Daoy (cell line): Measurements from ENCODE around the gene RASIP1. TPM values are rescaled to one million over a fixed set of nuclear protein-coding genes. Genes with fewer than 3 reads are reported as not detected.

Source experiments
- DNase-seq: peaks from one replicate; pipeline ENCODE4 v3.0.0-alpha.2; 2015; ENCODE audit warnings: low read depth
- total RNA-seq: library from RNA; depleted of rRNA; stranded (reverse); fragments of >200 nt; shearing (Covaris generic); gene quantifications from 2 replicates; pipeline ENCODE4 v1.2.3, GENCODE V29; 2014; rRNA removed

RASIP1 gene
- total RNA-seq, 1 experiment from 2014 or later, result 0.17 TPM

GRCh38 chr19:48673436-48674100 is 66.8 kb downstream of the RASIP1 start:
- no peak for DNase-seq

- no peak for DNase-seq
Observed at GRCh38 chr19:48672994-48673393, 67.4 kb downstream of the RASIP1 start, which contains the start of gene NTN5. TSS of gene NTN5 (minus strand) at chr19:48673017. CDS start at chr19:48670986, 2,031 bp downstream.

GRCh38 chr19:48671446-48671995 is 68.9 kb downstream of the RASIP1 start:
- DNase-seq, result no peak

GRCh38 chr19:48670699-48671445 is 69.5 kb downstream of the RASIP1 start:
- no peak for DNase-seq

Other genes starting within 250 kb of the RASIP1 start
- gene LMTK3, start 228.8 kb downstream of the RASIP1 start, total RNA-seq, result under 0.01 TPM in 1 of 2 replicates, not detected in the other
- not detected in 2 replicates for gene SULT2B1, start 188.4 kb downstream of the RASIP1 start, total RNA-seq
- not detected in 2 replicates for gene SPACA4, start 133.9 kb downstream of the RASIP1 start, total RNA-seq
- gene FAM83E, start 125.5 kb downstream of the RASIP1 start, total RNA-seq, result not detected in 2 replicates
- gene RPL18, start 121.4 kb downstream of the RASIP1 start, total RNA-seq, result 2,925 and 3,124 TPM in 2 replicates
- gene SPHK2, start 121.1 kb downstream of the RASIP1 start, total RNA-seq, result 5.1 and 12.7 TPM in 2 replicates
- 3.0 and 10.0 TPM in 2 replicates for gene DBP, start 103.2 kb downstream of the RASIP1 start, total RNA-seq
- gene CA11, start 94.4 kb downstream of the RASIP1 start, total RNA-seq, result not detected in 2 replicates
- gene NTN5, start 67.6 kb downstream of the RASIP1 start, total RNA-seq, result not detected in 2 replicates
- gene FUT2, start 44.6 kb downstream of the RASIP1 start, total RNA-seq, result not detected in 2 replicates
- gene MAMSTR, start 20.9 kb downstream of the RASIP1 start, total RNA-seq, result 0.34 and 2.9 TPM in 2 replicates
- not detected in 2 replicates for gene IZUMO1, start 6.3 kb upstream of the RASIP1 start, total RNA-seq
- gene FUT1, start 12.0 kb upstream of the RASIP1 start, total RNA-seq, result 0.39 TPM in 1 of 2 replicates, not detected in the other
- not detected in 2 replicates for gene FGF21, start 14.9 kb upstream of the RASIP1 start, total RNA-seq
- gene BCAT2, start 70.4 kb upstream of the RASIP1 start, total RNA-seq, result 29.5 and 36.7 TPM in 2 replicates
- gene HSD17B14, start 95.9 kb upstream of the RASIP1 start, total RNA-seq, result 0.69 TPM in 1 of 2 replicates, not detected in the other
- 2.1 and 4.5 TPM in 2 replicates for gene PLEKHA4, start 128.0 kb upstream of the RASIP1 start, total RNA-seq
- gene PPP1R15A, start 131.8 kb upstream of the RASIP1 start, total RNA-seq, result 50.7 and 56.2 TPM in 2 replicates
- gene TULP2, start 158.1 kb upstream of the RASIP1 start, total RNA-seq, result not detected in 2 replicates
- gene NUCB1, start 159.7 kb upstream of the RASIP1 start, total RNA-seq, result 105 and 106 TPM in 2 replicates
- not detected in 2 replicates for gene DHDH, start 193.1 kb upstream of the RASIP1 start, total RNA-seq
- gene BAX, start 214.3 kb upstream of the RASIP1 start, total RNA-seq, result 43.7 and 54.2 TPM in 2 replicates
- gene FTL, start 224.7 kb upstream of the RASIP1 start, total RNA-seq, result 754 and 855 TPM in 2 replicates